Esophagus squamous epithelium (tissue), 5 donors: ENCODE measurements around the gene PFKM. TPM values are rescaled to one million over a fixed set of nuclear protein-coding genes. Genes with fewer than 3 reads are reported as not detected.
A peak's percentile ranks its signal among the peaks of the same experiment; 100 is the strongest.
"Not testable (repeated sequence)": the region's sequence is repeated elsewhere in the genome, so short reads cannot be mapped to it uniquely, and the experiment has no call there.

ENCODE experiments used
- DNase-seq: peaks from one replicate; lab custom pipeline; 2025; lab: John Stamatoyannopoulos, UW
- H3K27ac ChIP-seq, 4 donors: fragments of 200-600 bp; sonication (generic); one replicate each; pipeline ENCODE4 v1.5.1; 2016 to 2019; ENCODE audit warnings: mild to moderate bottlenecking in 1 of 4
- H3K27me3 ChIP-seq, 4 donors: fragments of 200-600 bp; sonication (generic); 1 replicate in 3 of 4; 2 replicates in 1 of 4; pipeline versions ENCODE4 v1.5.1 to v1.6.0; 2017 to 2021; ENCODE audit warnings: antibody characterized with exemption in 1 of 4
- H3K36me3 ChIP-seq, 3 donors: fragments of 200-600 bp; sonication (generic); one replicate each; pipeline ENCODE4 v1.5.1; 2016 to 2019
- H3K4me1 ChIP-seq, 3 donors: fragments of 200-600 bp; sonication (generic); one replicate each; pipeline ENCODE4 v1.5.1; 2017 to 2019
- H3K4me3 ChIP-seq, 4 donors: fragments of 200-600 bp; sonication (generic); 1 replicate in 3 of 4; 2 replicates in 1 of 4; pipeline ENCODE4 v1.5.1; 2016 to 2019; ENCODE audit warnings: mild to moderate bottlenecking in 2 of 4, moderate library complexity in 1 of 4
- H3K9me3 ChIP-seq, 3 donors: fragments of 200-600 bp; sonication (generic); one replicate each; pipeline ENCODE4 v1.5.1; 2016 to 2019
- POLR2A ChIP-seq, 4 donors: fragments of 450-650 bp; IDR thresholded peaks; one replicate each; pipeline ENCODE4 v1.6.1; 2017; ENCODE audit warnings: antibody characterized with exemption in 4 of 4, mild to moderate bottlenecking in 4 of 4, moderate library complexity in 3 of 4
- WGBS, 2 donors: methylation state at CpG; one replicate each; pipeline ENCODE4 v1.1.5; 2018; 5-methylcytosine and 5-hydroxymethylcytosine counted together
- intact Hi-C: fragments of 100-400 bp; cut with DNase I; formaldehyde crosslinking; loops from one replicate; pipeline ENCODE4 v1.15.0; 2022
- total RNA-seq, 4 donors: library from RNA; depleted of rRNA; stranded (reverse); fragments of >200 nt; gene quantifications; one replicate each; pipeline ENCODE4 v1.1.0, GENCODE V29; 2016
- TF ChIP-seq, protein P1 (sequence below), 6 experiments: fragments of 450-650 bp in 4 of 6; fragments of 200-600 bp in 2 of 6; sonication (generic) in 2 of 6; IDR thresholded peaks; one replicate each; pipeline ENCODE4 v1.5.1; 2016 to 2019; ENCODE audit warnings: antibody characterized with exemption in 6 of 6, mild to moderate bottlenecking in 4 of 6, moderate library complexity in 4 of 6
- donor health status: DM: yes; HTN: yes; CAD: no.

The PFKM gene
- total RNA-seq, 4 donors from 2014 or later: 13.0 to 40.9 (median 33.3) TPM

DNA sequence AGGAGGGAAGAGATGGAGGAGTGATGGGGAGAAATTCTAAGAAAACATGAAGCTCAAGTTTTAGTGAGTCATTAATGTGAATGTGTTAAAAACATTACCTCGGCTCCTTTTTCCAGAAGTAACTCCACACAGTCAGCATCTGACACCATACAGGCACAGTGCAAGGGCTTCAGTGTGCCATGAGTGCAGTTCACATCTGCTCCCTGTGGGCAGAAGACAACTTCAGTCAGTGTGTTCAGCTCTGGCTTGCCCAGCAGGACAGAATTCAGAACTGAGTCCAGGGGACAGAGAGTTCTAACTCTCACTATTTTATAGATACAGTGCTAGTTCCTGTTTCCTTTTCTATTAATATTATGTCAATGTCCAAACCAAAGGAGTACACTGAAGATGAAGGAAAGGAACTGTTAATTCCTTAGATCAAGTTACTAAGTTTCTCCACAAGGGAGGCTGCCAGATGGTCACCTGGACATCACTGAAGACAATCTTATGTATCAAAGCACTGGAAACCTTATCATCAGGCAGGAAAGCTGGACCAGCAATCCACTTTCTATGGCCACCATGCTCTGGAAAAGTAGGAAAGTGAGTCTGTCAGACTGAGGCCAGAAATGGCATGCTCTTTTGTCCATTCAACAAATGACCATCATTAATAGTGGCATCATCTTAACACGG is 32.1 kb downstream of the PFKM start:
- H3K27me3 ChIP-seq: no peaks in the 10 kb centered on the region
- TF ChIP-seq, protein P1, sequence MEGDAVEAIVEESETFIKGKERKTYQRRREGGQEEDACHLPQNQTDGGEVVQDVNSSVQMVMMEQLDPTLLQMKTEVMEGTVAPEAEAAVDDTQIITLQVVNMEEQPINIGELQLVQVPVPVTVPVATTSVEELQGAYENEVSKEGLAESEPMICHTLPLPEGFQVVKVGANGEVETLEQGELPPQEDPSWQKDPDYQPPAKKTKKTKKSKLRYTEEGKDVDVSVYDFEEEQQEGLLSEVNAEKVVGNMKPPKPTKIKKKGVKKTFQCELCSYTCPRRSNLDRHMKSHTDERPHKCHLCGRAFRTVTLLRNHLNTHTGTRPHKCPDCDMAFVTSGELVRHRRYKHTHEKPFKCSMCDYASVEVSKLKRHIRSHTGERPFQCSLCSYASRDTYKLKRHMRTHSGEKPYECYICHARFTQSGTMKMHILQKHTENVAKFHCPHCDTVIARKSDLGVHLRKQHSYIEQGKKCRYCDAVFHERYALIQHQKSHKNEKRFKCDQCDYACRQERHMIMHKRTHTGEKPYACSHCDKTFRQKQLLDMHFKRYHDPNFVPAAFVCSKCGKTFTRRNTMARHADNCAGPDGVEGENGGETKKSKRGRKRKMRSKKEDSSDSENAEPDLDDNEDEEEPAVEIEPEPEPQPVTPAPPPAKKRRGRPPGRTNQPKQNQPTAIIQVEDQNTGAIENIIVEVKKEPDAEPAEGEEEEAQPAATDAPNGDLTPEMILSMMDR (IDR thresholded peaks at IDR 0.05): no peak
- no peak for TF ChIP-seq POLR2A (IDR thresholded peaks at IDR 0.05)
- intact Hi-C loops: no loop called here
- WGBS, 2 donors: 67 to 77% methylated on average over 2 of the region's 2 CpGs
- DNase-seq: no peak
- H3K9me3 ChIP-seq: no peaks in the 10 kb centered on the region
- peaks cover 17 to 83% (median 23%) of the 10 kb centered on the region in 3 donors for H3K36me3 ChIP-seq
- no peak overlapping the region for H3K27ac ChIP-seq
- no peak overlapping the region for H3K4me3 ChIP-seq
- H3K4me1 ChIP-seq: peaks cover 0 to 9% (median 2%) of the 10 kb centered on the region in 3 donors

DNA sequence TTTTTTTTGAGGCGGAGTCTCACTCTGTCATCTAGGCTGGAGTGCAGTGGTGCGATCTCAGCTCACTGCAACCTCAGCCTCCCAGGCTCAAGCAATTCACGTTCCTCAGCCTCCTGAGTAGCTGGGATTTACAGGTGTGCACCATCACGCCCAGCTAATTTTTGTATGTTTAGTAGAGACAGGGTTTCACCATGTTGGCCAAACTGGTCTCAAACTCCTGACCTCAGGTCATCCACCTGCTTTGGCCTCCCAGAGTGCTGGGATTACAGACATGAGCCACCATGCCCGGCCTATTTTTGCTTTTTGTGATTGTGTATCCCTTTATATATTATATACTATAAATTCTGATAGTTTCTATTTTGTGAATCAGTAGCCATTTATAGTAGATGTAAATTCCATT is 36.6 kb downstream of the PFKM start:
- H3K4me3 ChIP-seq, H3K9me3 ChIP-seq, H3K27ac ChIP-seq, DNase-seq, intact Hi-C loops, H3K27me3 ChIP-seq: not testable (repeated sequence)
- Histone ChIP-seq H3K36me3 (peaks cover 0 to 37% (median 5%) of the 10 kb centered on the region in 3 donors), H3K4me1 (peaks cover 3 to 23% (median 9%) of the 10 kb centered on the region in 3 donors)
- 85 to 98% methylated on average over 5 of the region's 5 CpGs for WGBS, 2 donors

DNA sequence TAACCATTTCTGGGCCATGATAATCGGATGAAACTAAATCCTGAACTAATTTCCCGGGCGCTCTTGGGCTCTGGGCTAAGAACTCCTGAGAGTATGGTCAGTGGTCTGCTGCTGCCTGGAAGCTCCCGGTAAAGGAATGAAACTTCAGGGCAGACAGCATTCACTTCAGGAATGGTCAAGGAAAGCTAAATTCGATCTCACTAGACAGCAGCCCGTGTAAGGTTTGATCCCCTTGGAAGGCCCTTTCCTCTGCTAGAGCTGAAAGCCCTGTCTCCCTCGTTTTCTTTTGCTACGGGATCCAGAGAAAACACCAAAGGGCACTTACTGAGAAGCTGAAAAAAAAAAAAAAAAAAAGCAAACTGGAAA is 37.5 kb downstream of the PFKM start:
- 21 to 27% methylated on average over 8 of the region's 8 CpGs for WGBS, 2 donors
- TF ChIP-seq POLR2A (IDR thresholded peaks at IDR 0.05): no peak
- TF ChIP-seq, protein P1 (IDR thresholded peaks at IDR 0.05): no peak
- intact Hi-C loops: no loop called here

DNA sequence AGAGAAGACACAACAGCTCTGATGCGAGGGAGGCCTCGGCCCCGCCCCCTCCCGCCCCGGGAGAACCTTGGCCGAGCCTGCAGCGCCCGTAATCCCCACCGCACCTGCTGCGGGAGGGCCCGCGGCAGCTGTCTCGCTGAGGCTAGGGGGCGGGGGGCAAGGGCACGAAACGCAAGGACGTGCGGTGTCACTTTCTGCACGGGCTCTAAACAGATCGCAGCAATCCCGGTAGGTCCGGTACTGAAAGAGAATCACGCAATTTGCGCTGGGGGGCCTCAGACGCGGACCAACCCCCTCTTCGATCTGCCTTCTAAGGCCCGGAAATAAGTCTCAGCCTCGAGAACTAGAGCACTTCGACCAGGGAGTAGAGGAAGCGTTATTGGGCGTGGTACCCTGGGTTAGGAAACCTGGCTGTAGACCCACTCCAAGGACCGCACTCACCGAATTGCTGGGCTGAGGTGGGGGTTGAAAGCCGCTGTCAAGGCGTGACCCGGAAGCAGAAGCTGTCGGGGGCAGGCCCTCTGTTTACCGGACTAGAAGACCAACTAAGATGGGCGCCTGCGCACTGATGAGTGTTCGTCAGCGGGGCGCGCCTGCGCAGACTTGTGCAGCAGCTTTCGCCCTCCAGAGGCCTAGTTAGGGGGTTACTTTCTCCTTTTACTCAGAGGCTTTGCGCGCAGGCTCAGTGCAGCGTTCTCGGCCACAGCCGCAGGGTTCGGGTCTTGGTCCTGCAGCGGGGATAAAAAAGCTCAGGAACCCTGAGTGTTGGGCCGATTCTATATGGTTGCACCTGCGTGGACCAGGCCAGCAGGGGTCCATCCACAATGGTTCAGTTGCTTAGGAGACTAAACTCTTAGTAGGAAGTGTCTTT is 38.1 kb downstream of the PFKM start, which contains the start of gene ASB8:
Gene ASB8 (minus strand): TSS at position 498 of the 871 bp plus-strand sequence. CDS start 4,019 bp downstream, outside the sequence.
- DNase-seq: peak; percentile 93
- H3K4me1 ChIP-seq: peaks cover 3 to 23% (median 9%) of the 10 kb centered on the region in 3 donors
- peak within 1 kb of the TSS; percentile 67 to 99 (median 79) for H3K4me3 ChIP-seq
- intact Hi-C loops: no loop called here
- H3K36me3 ChIP-seq: peaks cover 0 to 23% (median 0%) of the 10 kb centered on the region in 3 donors
- H3K9me3 ChIP-seq: no peaks in the 10 kb centered on the region
- no peaks in the 10 kb centered on the region for H3K27me3 ChIP-seq
- peak within 1 kb of the TSS; percentile 83 to 92 (median 87) for H3K27ac ChIP-seq
- 0% methylated on average over 16 to 42 of the region's 56 CpGs for WGBS, 2 donors
- TF ChIP-seq POLR2A (IDR thresholded peaks at IDR 0.05): peak in 1 of 4 donors; percentile 12
- TF ChIP-seq, protein P1 (IDR thresholded peaks at IDR 0.05): peak in 4 of 6 experiments; percentile 50 to 68 (median 57)

More for the DNA sequence above, 37.5 kb downstream of the PFKM start:
- H3K27ac ChIP-seq: peak overlapping the region in 3 of 4 donors; percentile 83 to 92 (median 90)
- H3K9me3 ChIP-seq: no peaks in the 10 kb centered on the region
- H3K4me1 ChIP-seq: peaks cover 3 to 23% (median 9%) of the 10 kb centered on the region in 3 donors
- no peak for DNase-seq
- peak overlapping the region; percentile 67 to 99 (median 79) for H3K4me3 ChIP-seq
- H3K27me3 ChIP-seq: no peaks in the 10 kb centered on the region
- peaks cover 0 to 29% (median 0%) of the 10 kb centered on the region in 3 donors for H3K36me3 ChIP-seq

DNA sequence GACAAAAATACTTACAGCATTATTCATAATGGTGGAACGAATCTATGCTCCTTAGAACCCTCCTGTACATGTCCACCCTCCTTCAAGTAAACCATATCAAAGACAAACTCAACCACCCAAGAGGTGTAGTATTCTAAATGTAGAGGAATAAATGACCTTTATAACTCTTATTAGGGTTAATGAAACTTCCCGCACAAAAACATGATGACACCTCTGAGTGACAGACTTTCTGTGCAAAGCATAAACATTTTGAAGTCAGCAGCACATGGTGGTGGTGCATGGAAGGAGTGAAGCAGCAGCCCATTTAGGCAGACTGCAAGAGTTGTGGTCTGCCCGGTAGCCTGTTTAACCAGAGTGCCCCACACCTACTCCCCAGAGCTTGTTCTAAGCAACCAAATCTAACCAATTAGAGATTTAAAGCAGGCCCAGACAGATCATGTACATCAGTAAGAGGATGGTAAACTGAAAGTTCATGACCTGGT is 38.8 kb downstream of the PFKM start:
- no peaks in the 10 kb centered on the region for H3K9me3 ChIP-seq
- H3K36me3 ChIP-seq: peaks cover 0 to 16% (median 0%) of the 10 kb centered on the region in 3 donors
- H3K4me3 ChIP-seq: peak overlapping the region; percentile 67 to 99 (median 79)
- WGBS, 2 donors: 49 to 59% methylated on average over 3 of the region's 3 CpGs
- H3K4me1 ChIP-seq: peaks cover 3 to 23% (median 9%) of the 10 kb centered on the region in 3 donors
- no peak for DNase-seq
- intact Hi-C loops: no loop called here
- peak overlapping the region; percentile 83 to 92 (median 87) for H3K27ac ChIP-seq
- TF ChIP-seq, protein P1 (IDR thresholded peaks at IDR 0.05): no peak
- TF ChIP-seq POLR2A (IDR thresholded peaks at IDR 0.05): no peak
- H3K27me3 ChIP-seq: peaks cover 0 to 2% (median 0%) of the 10 kb centered on the region in 4 donors
